Peyer's patch (tissue), 4 donors: Measurements from ENCODE around the gene RXRA. TPM values are rescaled to one million over a fixed set of nuclear protein-coding genes. Genes with fewer than 3 reads are reported as not detected.
A peak's percentile ranks its signal among the peaks of the same experiment; 100 is the strongest.
"Not testable (repeated sequence)": the region's sequence is repeated elsewhere in the genome, so short reads cannot be mapped to it uniquely, and the experiment has no call there.

Source experiments
- DNase-seq, 3 donors: peaks; one replicate each; pipeline ENCODE4 v3.0.0-alpha.2; 2017 to 2019
- H3K27ac ChIP-seq, 4 donors: fragments of 200-600 bp; sonication (generic); one replicate each; pipeline ENCODE4 v1.5.1; 2016 to 2019
- H3K27me3 ChIP-seq, 2 donors: fragments of 200-600 bp; sonication (generic); one replicate each; pipeline ENCODE4 v1.5.1; 2019
- H3K36me3 ChIP-seq, 3 donors: fragments of 200-600 bp; sonication (generic); one replicate each; pipeline ENCODE4 v1.5.1; 2016 to 2019
- H3K4me1 ChIP-seq, 4 donors: fragments of 200-600 bp; sonication (generic); one replicate each; pipeline ENCODE4 v1.5.1; 2016 to 2019
- H3K4me3 ChIP-seq, 4 donors: fragments of 200-600 bp; sonication (generic); 1 replicate in 3 of 4; 2 replicates in 1 of 4; pipeline ENCODE4 v1.5.1; 2016 to 2019; ENCODE audit warnings: mild to moderate bottlenecking in 1 of 4
- H3K9me3 ChIP-seq, 4 donors: fragments of 200-600 bp; sonication (generic); one replicate each; pipeline ENCODE4 v1.5.1; 2016 to 2019; ENCODE audit warnings: mild to moderate bottlenecking in 1 of 4
- CTCF ChIP-seq, 6 experiments: fragments of 450-650 bp in 4 of 6; fragments of 200-600 bp in 2 of 6; sonication (generic) in 1 of 6; IDR thresholded peaks; one replicate each; pipeline ENCODE4 v1.5.1; 2017 to 2019; ENCODE audit warnings: antibody characterized with exemption in 6 of 6, mild to moderate bottlenecking in 3 of 6, moderate library complexity in 1 of 6
- POLR2A ChIP-seq, 2 donors: fragments of 450-650 bp; IDR thresholded peaks; one replicate each; pipeline ENCODE4 v1.5.1; 2017; ENCODE audit warnings: antibody characterized with exemption in 2 of 2, mild to moderate bottlenecking in 2 of 2, moderate library complexity in 2 of 2
- total RNA-seq, 4 donors: library from RNA; depleted of rRNA; stranded (reverse); fragments of >200 nt; gene quantifications; one replicate each; pipeline ENCODE4 v1.1.0, GENCODE V29; 2016

The RXRA gene
- total RNA-seq, 4 donors from 2014 or later = 54.5 to 83.6 (median 65.4) TPM

- no peaks in the 10 kb centered on the region for H3K27me3 ChIP-seq
- H3K4me3 ChIP-seq = no peak overlapping the region
- H3K27ac ChIP-seq = peak overlapping the region in 1 of 4 donors; percentile 65
- peak in 2 of 3 donors; percentile 48 to 66 for DNase-seq
- no peaks in the 10 kb centered on the region for H3K36me3 ChIP-seq
- peaks cover 0 to 7% (median 0%) of the 10 kb centered on the region in 4 donors for H3K4me1 ChIP-seq
- TF ChIP-seq CTCF (IDR thresholded peaks at IDR 0.05) (no peak), POLR2A (IDR thresholded peaks at IDR 0.05) (peak in 1 of 2 donors; percentile 11)
- H3K9me3 ChIP-seq = no peaks in the 10 kb centered on the region
Observed at GRCh38 chr9:134307674-134308638, 18.3 kb upstream of the RXRA start.

GRCh38 chr9:134308639-134309220 is 17.5 kb upstream of the RXRA start:
- not testable (repeated sequence) for H3K4me3 ChIP-seq, H3K27ac ChIP-seq, H3K9me3 ChIP-seq, H3K4me1 ChIP-seq, H3K36me3 ChIP-seq, H3K27me3 ChIP-seq
- peak in 1 of 3 donors; percentile 29 for DNase-seq

- TF ChIP-seq POLR2A (IDR thresholded peaks at IDR 0.05) (peak in 1 of 2 donors; percentile 22), CTCF (IDR thresholded peaks at IDR 0.05) (peak in 1 of 6 experiments; percentile 7)
- Histone ChIP-seq H3K36me3 (no peaks in the 10 kb centered on the region), H3K9me3 (no peaks in the 10 kb centered on the region), H3K4me1 (peaks cover 0 to 4% (median 0%) of the 10 kb centered on the region in 4 donors), H3K27me3 (no peaks in the 10 kb centered on the region), H3K27ac (peak overlapping the region in 1 of 4 donors; percentile 18), H3K4me3 (no peak overlapping the region)
- peak in 2 of 3 donors; percentile 64 to 65 for DNase-seq
Observed at GRCh38 chr9:134313470-134313869, 12.8 kb upstream of the RXRA start.

GRCh38 chr9:134314039-134314949 is 12.0 kb upstream of the RXRA start:
- peak in 1 of 3 donors; percentile 18 for DNase-seq
- peaks cover 0 to 4% (median 0%) of the 10 kb centered on the region in 4 donors for H3K4me1 ChIP-seq
- H3K4me3 ChIP-seq = no peak overlapping the region
- no peaks in the 10 kb centered on the region for H3K36me3 ChIP-seq
- no peak overlapping the region for H3K27ac ChIP-seq
- TF ChIP-seq POLR2A (IDR thresholded peaks at IDR 0.05) (no peak), CTCF (IDR thresholded peaks at IDR 0.05) (no peak)
- H3K27me3 ChIP-seq = no peaks in the 10 kb centered on the region
- no peaks in the 10 kb centered on the region for H3K9me3 ChIP-seq

GRCh38 chr9:134314950-134315715 is 11.1 kb upstream of the RXRA start:
- Histone ChIP-seq H3K9me3 (no peaks in the 10 kb centered on the region), H3K27ac (no peak overlapping the region), H3K4me3 (no peak overlapping the region), H3K36me3 (no peaks in the 10 kb centered on the region), H3K4me1 (peaks cover 0 to 4% (median 0%) of the 10 kb centered on the region in 4 donors), H3K27me3 (no peaks in the 10 kb centered on the region)
- TF ChIP-seq POLR2A (IDR thresholded peaks at IDR 0.05) (no peak), CTCF (IDR thresholded peaks at IDR 0.05) (no peak)
- peak in 1 of 3 donors; percentile 46 for DNase-seq
